Activated CD4-positive, alpha-beta T cell treated with anti-CD3 and anti-CD28 coated beads, Interleukin-2, amount 10 ng/mL, durations not matched to agents 7 days and 5 days (primary cell): ENCODE data around the gene PTPN4. TPM values are rescaled to one million over a fixed set of nuclear protein-coding genes. Genes with fewer than 3 reads are reported as not detected.

Source experiments
- CTCF ChIA-PET: fragments of 350-600 bp; sonication (Branson Sonifier 250); formaldehyde crosslinking; loops from one replicate; lab custom pipeline; 2021; ENCODE audit warnings: antibody characterized with exemption; lab: Charles Lee
- POLR2A ChIA-PET: fragments of 350-600 bp; sonication (Branson Sonifier 250); formaldehyde crosslinking; loops from one replicate; lab custom pipeline; 2021; ENCODE audit warnings: antibody characterized with exemption; lab: Charles Lee
- DNase-seq: peaks from one replicate; pipeline ENCODE4 v3.0.0-alpha.2; 2020
- H3K27ac Mint-ChIP-seq: one replicate; pipeline ENCODE4 v1.8.0; 2021; ENCODE audit warnings: mild to moderate bottlenecking, moderate library complexity, mixed read lengths
- H3K27me3 Mint-ChIP-seq: one replicate; pipeline ENCODE4 v1.8.0; 2021; ENCODE audit warnings: mixed read lengths
- H3K36me3 Mint-ChIP-seq: one replicate; pipeline ENCODE4 v1.8.0; 2021; ENCODE audit warnings: low read depth, mixed read lengths
- H3K4me1 Mint-ChIP-seq: one replicate; pipeline ENCODE4 v1.8.0; 2021; ENCODE audit warnings: mixed read lengths
- H3K4me3 Mint-ChIP-seq: one replicate; pipeline ENCODE4 v1.8.0; 2021; ENCODE audit warnings: mild to moderate bottlenecking, moderate library complexity, mixed read lengths
- H3K9me3 Mint-ChIP-seq: one replicate; pipeline ENCODE4 v1.8.0; 2021; ENCODE audit warnings: mixed read lengths
- total RNA-seq, 2 experiments: library from RNA; stranded (reverse); gene quantifications; one replicate each; pipeline ENCODE4 v1.2.3, GENCODE V29; 2021

The PTPN4 gene
- total RNA-seq, 2 experiments from 2014 or later: 75.2 to 95.9 TPM

- Mint-ChIP-seq H3K36me3 (peaks cover 1% of the 10 kb centered on the region), H3K4me1 (peaks cover 18% of the 10 kb centered on the region), H3K27ac (no peak overlapping the region), H3K4me3 (no peak overlapping the region), H3K9me3 (no peaks in the 10 kb centered on the region), H3K27me3 (peaks cover 5% of the 10 kb centered on the region)
- ChIA-PET POLR2A (no interaction called here), CTCF (interaction anchor here (0.6 to 1.5 kb wide), 4 partner anchors 17 to 251 kb away, joined by 3 read pairs; no protein-coding TSS in a partner anchor)
- DNase-seq: no peak
These were observed 3.8 kb upstream of the PTPN4 start for GRCh38 chr2:119755906-119756305.

- H3K9me3 Mint-ChIP-seq: no peaks in the 10 kb centered on the region
- peaks cover 1% of the 10 kb centered on the region for H3K36me3 Mint-ChIP-seq
- DNase-seq: no peak
- POLR2A ChIA-PET: interaction anchor here (0.7 kb wide), 1 partner anchor 15 kb away, joined by 3 read pairs; no protein-coding TSS in a partner anchor
- no peak overlapping the region for H3K27ac Mint-ChIP-seq
- CTCF ChIA-PET: interaction anchor here (0.6 to 1.2 kb wide), 4 partner anchors 18 to 69 kb away, joined by 3 to 4 read pairs (median 3); no protein-coding TSS in a partner anchor
- no peak overlapping the region for H3K4me3 Mint-ChIP-seq
- peaks cover 3% of the 10 kb centered on the region for H3K27me3 Mint-ChIP-seq
- peaks cover 23% of the 10 kb centered on the region for H3K4me1 Mint-ChIP-seq
These were observed 2.9 kb upstream of the PTPN4 start for GRCh38 chr2:119756837-119757236.

GRCh38 chr2:119758881-119759450 lies 756 bp upstream of the PTPN4 start:
- no peaks in the 10 kb centered on the region for H3K9me3 Mint-ChIP-seq
- ChIA-PET POLR2A (interaction anchor here (0.6 to 0.7 kb wide), 3 partner anchors 10 to 624 kb away, joined by 3 read pairs; no protein-coding TSS in a partner anchor), CTCF (interaction anchor here (1.0 kb wide), 1 partner anchor 11 kb away, joined by 3 read pairs; no protein-coding TSS in a partner anchor)
- no peak for DNase-seq
- peaks cover 3% of the 10 kb centered on the region for H3K27me3 Mint-ChIP-seq
- peak overlapping the region; percentile 92 for H3K4me3 Mint-ChIP-seq
- H3K4me1 Mint-ChIP-seq: peaks cover 37% of the 10 kb centered on the region
- H3K27ac Mint-ChIP-seq: peak overlapping the region; percentile 94
- peaks cover 1% of the 10 kb centered on the region for H3K36me3 Mint-ChIP-seq

GRCh38 chr2:119760237-119760955 lies 674 bp downstream of the PTPN4 start:
- H3K27me3 Mint-ChIP-seq: peaks cover 1% of the 10 kb centered on the region

GRCh38 chr2:119760956-119761275 lies 1.2 kb downstream of the PTPN4 start:
- no peaks in the 10 kb centered on the region for H3K9me3 Mint-ChIP-seq
- DNase-seq: no peak
- peak overlapping the region; percentile 72 for H3K27ac Mint-ChIP-seq
- H3K4me3 Mint-ChIP-seq: peak overlapping the region; percentile 77
- H3K4me1 Mint-ChIP-seq: peaks cover 48% of the 10 kb centered on the region
- H3K36me3 Mint-ChIP-seq: peaks cover 4% of the 10 kb centered on the region
- CTCF ChIA-PET: interaction anchor here (0.6 to 1.8 kb wide), 5 partner anchors 10 to 553 kb away, joined by 3 to 7 read pairs (median 3); no protein-coding TSS in a partner anchor
- peaks cover 1% of the 10 kb centered on the region for H3K27me3 Mint-ChIP-seq
- POLR2A ChIA-PET: no interaction called here

More at GRCh38 chr2:119760237-119760955, 674 bp downstream of the PTPN4 start:
- H3K4me3 Mint-ChIP-seq: peak overlapping the region; percentile 77
- H3K27ac Mint-ChIP-seq: peak overlapping the region; percentile 72
- DNase-seq: peak; percentile 39
- H3K36me3 Mint-ChIP-seq: peaks cover 1% of the 10 kb centered on the region
- ChIA-PET POLR2A (interaction anchor here (0.7 kb wide), 1 partner anchor 74 kb away, joined by 3 read pairs; no protein-coding TSS in a partner anchor), CTCF (interaction anchor here (0.6 to 1.2 kb wide), 4 partner anchors 11 to 553 kb away, joined by 3 to 6 read pairs (median 3); no protein-coding TSS in a partner anchor)
- peaks cover 44% of the 10 kb centered on the region for H3K4me1 Mint-ChIP-seq
- no peaks in the 10 kb centered on the region for H3K9me3 Mint-ChIP-seq

- Mint-ChIP-seq H3K9me3 (no peaks in the 10 kb centered on the region), H3K36me3 (peaks cover 3% of the 10 kb centered on the region), H3K4me1 (peaks cover 34% of the 10 kb centered on the region), H3K4me3 (no peak overlapping the region), H3K27ac (no peak overlapping the region), H3K27me3 (no peaks in the 10 kb centered on the region)
- POLR2A ChIA-PET: no interaction called here
- CTCF ChIA-PET: interaction anchor here (1.0 to 1.1 kb wide), 2 partner anchors 10 to 59 kb away, joined by 3 to 4 read pairs; no protein-coding TSS in a partner anchor
- no peak for DNase-seq
These were observed 5.1 kb downstream of the PTPN4 start for GRCh38 chr2:119764832-119765231.

GRCh38 chr2:119765433-119766002 lies 5.8 kb downstream of the PTPN4 start:
- H3K4me3 Mint-ChIP-seq: no peak overlapping the region
- H3K27ac Mint-ChIP-seq: no peak overlapping the region
- DNase-seq: no peak
- H3K9me3 Mint-ChIP-seq: no peaks in the 10 kb centered on the region
- POLR2A ChIA-PET: no interaction called here
- peaks cover 34% of the 10 kb centered on the region for H3K4me1 Mint-ChIP-seq
- H3K27me3 Mint-ChIP-seq: no peaks in the 10 kb centered on the region
- CTCF ChIA-PET: interaction anchor here (1.0 to 1.1 kb wide), 2 partner anchors 9 to 58 kb away, joined by 3 to 4 read pairs; no protein-coding TSS in a partner anchor
- H3K36me3 Mint-ChIP-seq: peaks cover 3% of the 10 kb centered on the region

- Mint-ChIP-seq H3K4me1 (peaks cover 35% of the 10 kb centered on the region), H3K27me3 (no peaks in the 10 kb centered on the region), H3K27ac (no peak overlapping the region), H3K4me3 (no peak overlapping the region), H3K9me3 (no peaks in the 10 kb centered on the region), H3K36me3 (peaks cover 10% of the 10 kb centered on the region)
- ChIA-PET CTCF (no interaction called here), POLR2A (no interaction called here)
- no peak for DNase-seq
These were observed 7.2 kb downstream of the PTPN4 start for GRCh38 chr2:119766944-119767343.

- peaks cover 10% of the 10 kb centered on the region for H3K36me3 Mint-ChIP-seq
- DNase-seq: no peak
- CTCF ChIA-PET: interaction anchor here (1.5 kb wide), 1 partner anchor 9 kb away, joined by 3 read pairs; the partner anchor contains the start of gene PTPN4
- H3K4me3 Mint-ChIP-seq: no peak overlapping the region
- POLR2A ChIA-PET: interaction anchor here (1.2 kb wide), 1 partner anchor 9 kb away, joined by 3 read pairs; the partner anchor contains the start of gene PTPN4
- no peak overlapping the region for H3K27ac Mint-ChIP-seq
- no peaks in the 10 kb centered on the region for H3K9me3 Mint-ChIP-seq
- H3K27me3 Mint-ChIP-seq: no peaks in the 10 kb centered on the region
- peaks cover 29% of the 10 kb centered on the region for H3K4me1 Mint-ChIP-seq
These were observed 9.0 kb downstream of the PTPN4 start for GRCh38 chr2:119768742-119769141.

- H3K27me3 Mint-ChIP-seq: no peaks in the 10 kb centered on the region
- H3K9me3 Mint-ChIP-seq: peaks cover 2% of the 10 kb centered on the region
- H3K4me1 Mint-ChIP-seq: peaks cover 26% of the 10 kb centered on the region
- CTCF ChIA-PET: interaction anchor here (1.5 kb wide), 1 partner anchor 10 kb away, joined by 3 read pairs; the partner anchor contains the start of gene PTPN4
- POLR2A ChIA-PET: interaction anchor here (1.2 kb wide), 1 partner anchor 10 kb away, joined by 3 read pairs; the partner anchor contains the start of gene PTPN4
- DNase-seq: no peak
- H3K36me3 Mint-ChIP-seq: peaks cover 15% of the 10 kb centered on the region
- H3K4me3 Mint-ChIP-seq: no peak overlapping the region
- H3K27ac Mint-ChIP-seq: no peak overlapping the region
These were observed 9.9 kb downstream of the PTPN4 start for GRCh38 chr2:119769645-119770044.

GRCh38 chr2:119771331-119771730 lies 11.6 kb downstream of the PTPN4 start:
- no peak overlapping the region for H3K27ac Mint-ChIP-seq
- peaks cover 2% of the 10 kb centered on the region for H3K9me3 Mint-ChIP-seq
- POLR2A ChIA-PET: no interaction called here
- H3K27me3 Mint-ChIP-seq: no peaks in the 10 kb centered on the region
- H3K4me1 Mint-ChIP-seq: peaks cover 20% of the 10 kb centered on the region
- no peak overlapping the region for H3K4me3 Mint-ChIP-seq
- H3K36me3 Mint-ChIP-seq: peaks cover 12% of the 10 kb centered on the region
- CTCF ChIA-PET: interaction anchor here (0.7 kb wide), 1 partner anchor 10 kb away, joined by 3 read pairs; no protein-coding TSS in a partner anchor
- DNase-seq: no peak

- Mint-ChIP-seq H3K36me3 (peaks cover 12% of the 10 kb centered on the region), H3K4me1 (peaks cover 20% of the 10 kb centered on the region), H3K27ac (no peak overlapping the region), H3K4me3 (no peak overlapping the region), H3K27me3 (no peaks in the 10 kb centered on the region), H3K9me3 (peaks cover 4% of the 10 kb centered on the region)
- CTCF ChIA-PET: no interaction called here
- no peak for DNase-seq
- POLR2A ChIA-PET: interaction anchor here (0.6 kb wide), 1 partner anchor 15 kb away, joined by 3 read pairs; no protein-coding TSS in a partner anchor
These were observed 12.4 kb downstream of the PTPN4 start for GRCh38 chr2:119772128-119772527.
